Measurements from ENCODE around the gene EPAS1.

Gene EPAS1

GRCh38 chr2:46409756-46410155, 112.5 kb downstream of the EPAS1 start:
- no peak for DNase-seq (ENCODE audit: low read depth in 2 of 2)

- DNase-seq (ENCODE audit: low read depth in 2 of 2): no peak
These were observed 113.4 kb downstream of the EPAS1 start for GRCh38 chr2:46410273-46411244.

GRCh38 chr2:46411245-46411641, 114.0 kb downstream of the EPAS1 start:
- DNase-seq (ENCODE audit: low read depth in 2 of 2): no peak

- no peak for DNase-seq (ENCODE audit: low read depth in 2 of 2)
These were observed 114.8 kb downstream of the EPAS1 start for GRCh38 chr2:46411985-46412384.

GRCh38 chr2:46413111-46413510, 115.9 kb downstream of the EPAS1 start:
- DNase-seq (ENCODE audit: low read depth in 2 of 2): no peak

GRCh38 chr2:46413631-46414030, 116.4 kb downstream of the EPAS1 start:
- DNase-seq (ENCODE audit: low read depth in 2 of 2): no peak

GRCh38 chr2:46414701-46415100, 117.5 kb downstream of the EPAS1 start:
- DNase-seq (ENCODE audit: low read depth in 2 of 2): no peak

- no peak for DNase-seq (ENCODE audit: low read depth in 2 of 2)
These were observed 119.1 kb downstream of the EPAS1 start for GRCh38 chr2:46416280-46416679.

GRCh38 chr2:46416739-46417403, 119.7 kb downstream of the EPAS1 start:
- no peak for DNase-seq (ENCODE audit: low read depth in 2 of 2)

- no peak for DNase-seq (ENCODE audit: low read depth in 2 of 2)
These were observed 123.7 kb downstream of the EPAS1 start for GRCh38 chr2:46420945-46421344.

- DNase-seq (ENCODE audit: low read depth in 2 of 2): no peak
These were observed 124.2 kb downstream of the EPAS1 start for GRCh38 chr2:46421361-46421760.

GRCh38 chr2:46422717-46423394, 125.6 kb downstream of the EPAS1 start:
- DNase-seq (ENCODE audit: low read depth in 2 of 2): no peak

- no peak for DNase-seq (ENCODE audit: low read depth in 2 of 2)
These were observed 127.7 kb downstream of the EPAS1 start for GRCh38 chr2:46424937-46425336.

- DNase-seq (ENCODE audit: low read depth in 2 of 2): no peak
These were observed 131.8 kb downstream of the EPAS1 start for GRCh38 chr2:46428911-46429436.

- no peak for DNase-seq (ENCODE audit: low read depth in 2 of 2)
These were observed 133.2 kb downstream of the EPAS1 start for GRCh38 chr2:46430413-46430812.

GRCh38 chr2:46430992-46431391, 133.8 kb downstream of the EPAS1 start:
- no peak for DNase-seq (ENCODE audit: low read depth in 2 of 2)

GRCh38 chr2:46431481-46432235, 134.5 kb downstream of the EPAS1 start:
- no peak for DNase-seq (ENCODE audit: low read depth in 2 of 2)

- no peak for DNase-seq (ENCODE audit: low read depth in 2 of 2)
These were observed 137.7 kb downstream of the EPAS1 start for GRCh38 chr2:46434851-46435273.

- DNase-seq (ENCODE audit: low read depth in 2 of 2): no peak
These were observed 138.1 kb downstream of the EPAS1 start for GRCh38 chr2:46435353-46435752.

GRCh38 chr2:46435796-46436360, 138.7 kb downstream of the EPAS1 start:
- DNase-seq (ENCODE audit: low read depth in 2 of 2): no peak
